HEK293 (cell line): ENCODE data around the gene DHX57.

ENCODE experiments used
- GLIS2 ChIP-seq: fragments of 450-650 bp; formaldehyde crosslinking; IDR thresholded peaks from 2 replicates; pipeline ENCODE4 v1.5.1; 2016; ENCODE audit warnings: missing biosample characterization, missing genetic modification characterization
- SP2 ChIP-seq: fragments of 450-650 bp; formaldehyde crosslinking; IDR thresholded peaks from 2 replicates; pipeline ENCODE4 v1.5.1; 2016; ENCODE audit warnings: missing biosample characterization, missing genetic modification characterization
- SP7 ChIP-seq: fragments of 450-650 bp; formaldehyde crosslinking; IDR thresholded peaks from 2 replicates; pipeline ENCODE4 v1.5.1; 2016; ENCODE audit warnings: missing biosample characterization, missing genetic modification characterization
- ZNF114 ChIP-seq: fragments of 450-650 bp; formaldehyde crosslinking; IDR thresholded peaks from 2 replicates; pipeline ENCODE4 v1.5.0; 2017; ENCODE audit warnings: missing biosample characterization, missing genetic modification characterization
- ZNF138 ChIP-seq: fragments of 450-650 bp; formaldehyde crosslinking; IDR thresholded peaks from 2 replicates; pipeline ENCODE4 v1.5.1; 2016; ENCODE audit warnings: missing biosample characterization, missing genetic modification characterization, borderline replicate concordance
- ZNF223 ChIP-seq: fragments of 450-650 bp; formaldehyde crosslinking; IDR thresholded peaks from 2 replicates; pipeline ENCODE4 v1.5.1; 2016; ENCODE audit warnings: missing biosample characterization, missing genetic modification characterization
- ZNF558 ChIP-seq: fragments of 450-650 bp; formaldehyde crosslinking; IDR thresholded peaks from 2 replicates; pipeline ENCODE4 v1.5.1; 2016; ENCODE audit warnings: missing biosample characterization, missing genetic modification characterization
- ZNF843 ChIP-seq: fragments of 450-650 bp; formaldehyde crosslinking; IDR thresholded peaks from 2 replicates; pipeline ENCODE4 v1.5.1; 2016; ENCODE audit warnings: missing biosample characterization, missing genetic modification characterization
- TF ChIP-seq, protein P1 (sequence below): fragments of 450-650 bp; formaldehyde crosslinking; IDR thresholded peaks from 2 replicates; pipeline ENCODE4 v1.5.1; 2016; ENCODE audit warnings: missing biosample characterization, missing genetic modification characterization
- TF ChIP-seq, protein P2 (sequence below): sonication (generic); formaldehyde crosslinking; IDR thresholded peaks from 2 replicates; pipeline ENCODE4 v1.8.1; 2022; ENCODE audit warnings: mild to moderate bottlenecking, moderate library complexity, missing genetic modification reagents
- TF ChIP-seq, protein P3 (sequence below): fragments of 450-650 bp; formaldehyde crosslinking; IDR thresholded peaks from 2 replicates; pipeline ENCODE4 v1.5.1; 2016; ENCODE audit warnings: missing biosample characterization, missing genetic modification characterization
- TF ChIP-seq, protein P4 (sequence below): fragments of 450-650 bp; formaldehyde crosslinking; IDR thresholded peaks from 2 replicates; pipeline ENCODE4 v1.5.1; 2016; ENCODE audit warnings: missing biosample characterization, missing genetic modification characterization
- TF ChIP-seq, protein P5 (sequence below): fragments of 450-650 bp; formaldehyde crosslinking; IDR thresholded peaks from 2 replicates; pipeline ENCODE4 v1.5.1; 2016; ENCODE audit warnings: missing biosample characterization, missing genetic modification characterization
- TF ChIP-seq, protein P6 (sequence below): fragments of 450-650 bp; formaldehyde crosslinking; IDR thresholded peaks from 2 replicates; pipeline ENCODE4 v1.5.1; 2016; ENCODE audit warnings: missing biosample characterization, missing genetic modification characterization

DNA sequence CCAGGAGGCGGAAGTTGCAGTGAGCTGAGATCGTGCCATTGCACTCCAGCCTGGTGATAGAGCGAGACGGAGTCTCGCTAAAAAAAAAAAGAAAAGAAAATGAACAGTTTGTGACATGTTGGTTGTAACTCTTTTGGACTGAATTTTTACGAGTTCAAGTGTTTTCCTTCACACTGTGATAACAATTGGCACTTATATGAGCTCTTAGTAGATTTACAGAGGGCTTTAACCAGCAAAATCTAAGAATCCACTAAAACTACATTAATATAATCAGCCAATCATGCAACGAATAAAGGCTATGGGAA, 99.9 kb downstream of the DHX57 start:
- TF ChIP-seq, protein P1, sequence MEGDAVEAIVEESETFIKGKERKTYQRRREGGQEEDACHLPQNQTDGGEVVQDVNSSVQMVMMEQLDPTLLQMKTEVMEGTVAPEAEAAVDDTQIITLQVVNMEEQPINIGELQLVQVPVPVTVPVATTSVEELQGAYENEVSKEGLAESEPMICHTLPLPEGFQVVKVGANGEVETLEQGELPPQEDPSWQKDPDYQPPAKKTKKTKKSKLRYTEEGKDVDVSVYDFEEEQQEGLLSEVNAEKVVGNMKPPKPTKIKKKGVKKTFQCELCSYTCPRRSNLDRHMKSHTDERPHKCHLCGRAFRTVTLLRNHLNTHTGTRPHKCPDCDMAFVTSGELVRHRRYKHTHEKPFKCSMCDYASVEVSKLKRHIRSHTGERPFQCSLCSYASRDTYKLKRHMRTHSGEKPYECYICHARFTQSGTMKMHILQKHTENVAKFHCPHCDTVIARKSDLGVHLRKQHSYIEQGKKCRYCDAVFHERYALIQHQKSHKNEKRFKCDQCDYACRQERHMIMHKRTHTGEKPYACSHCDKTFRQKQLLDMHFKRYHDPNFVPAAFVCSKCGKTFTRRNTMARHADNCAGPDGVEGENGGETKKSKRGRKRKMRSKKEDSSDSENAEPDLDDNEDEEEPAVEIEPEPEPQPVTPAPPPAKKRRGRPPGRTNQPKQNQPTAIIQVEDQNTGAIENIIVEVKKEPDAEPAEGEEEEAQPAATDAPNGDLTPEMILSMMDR (tag by site-specific recombination), result no peak
- TF ChIP-seq, protein P2, sequence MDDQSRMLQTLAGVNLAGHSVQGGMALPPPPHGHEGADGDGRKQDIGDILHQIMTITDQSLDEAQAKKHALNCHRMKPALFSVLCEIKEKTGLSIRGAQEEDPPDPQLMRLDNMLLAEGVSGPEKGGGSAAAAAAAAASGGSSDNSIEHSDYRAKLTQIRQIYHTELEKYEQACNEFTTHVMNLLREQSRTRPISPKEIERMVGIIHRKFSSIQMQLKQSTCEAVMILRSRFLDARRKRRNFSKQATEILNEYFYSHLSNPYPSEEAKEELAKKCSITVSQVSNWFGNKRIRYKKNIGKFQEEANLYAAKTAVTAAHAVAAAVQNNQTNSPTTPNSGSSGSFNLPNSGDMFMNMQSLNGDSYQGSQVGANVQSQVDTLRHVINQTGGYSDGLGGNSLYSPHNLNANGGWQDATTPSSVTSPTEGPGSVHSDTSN (CRISPR knock-in tag), result no peak
- TF ChIP-seq ZNF558 (tag by site-specific recombination) (no peak), ZNF223 (no peak), SP7 (tag by site-specific recombination) (no peak), ZNF843 (tag by site-specific recombination) (no peak), ZNF114 (tag by site-specific recombination) (no peak), GLIS2 (tag by site-specific recombination) (no peak), SP2 (tag by site-specific recombination) (no peak), ZNF138 (tag by site-specific recombination) (no peak)
- TF ChIP-seq, protein P3, sequence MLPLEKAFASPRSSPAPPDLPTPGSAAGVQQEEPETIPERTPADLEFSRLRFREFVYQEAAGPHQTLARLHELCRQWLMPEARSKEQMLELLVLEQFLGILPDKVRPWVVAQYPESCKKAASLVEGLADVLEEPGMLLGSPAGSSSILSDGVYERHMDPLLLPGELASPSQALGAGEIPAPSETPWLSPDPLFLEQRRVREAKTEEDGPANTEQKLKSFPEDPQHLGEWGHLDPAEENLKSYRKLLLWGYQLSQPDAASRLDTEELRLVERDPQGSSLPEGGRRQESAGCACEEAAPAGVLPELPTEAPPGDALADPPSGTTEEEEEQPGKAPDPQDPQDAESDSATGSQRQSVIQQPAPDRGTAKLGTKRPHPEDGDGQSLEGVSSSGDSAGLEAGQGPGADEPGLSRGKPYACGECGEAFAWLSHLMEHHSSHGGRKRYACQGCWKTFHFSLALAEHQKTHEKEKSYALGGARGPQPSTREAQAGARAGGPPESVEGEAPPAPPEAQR (tag by site-specific recombination), result no peak
- TF ChIP-seq, protein P4, sequence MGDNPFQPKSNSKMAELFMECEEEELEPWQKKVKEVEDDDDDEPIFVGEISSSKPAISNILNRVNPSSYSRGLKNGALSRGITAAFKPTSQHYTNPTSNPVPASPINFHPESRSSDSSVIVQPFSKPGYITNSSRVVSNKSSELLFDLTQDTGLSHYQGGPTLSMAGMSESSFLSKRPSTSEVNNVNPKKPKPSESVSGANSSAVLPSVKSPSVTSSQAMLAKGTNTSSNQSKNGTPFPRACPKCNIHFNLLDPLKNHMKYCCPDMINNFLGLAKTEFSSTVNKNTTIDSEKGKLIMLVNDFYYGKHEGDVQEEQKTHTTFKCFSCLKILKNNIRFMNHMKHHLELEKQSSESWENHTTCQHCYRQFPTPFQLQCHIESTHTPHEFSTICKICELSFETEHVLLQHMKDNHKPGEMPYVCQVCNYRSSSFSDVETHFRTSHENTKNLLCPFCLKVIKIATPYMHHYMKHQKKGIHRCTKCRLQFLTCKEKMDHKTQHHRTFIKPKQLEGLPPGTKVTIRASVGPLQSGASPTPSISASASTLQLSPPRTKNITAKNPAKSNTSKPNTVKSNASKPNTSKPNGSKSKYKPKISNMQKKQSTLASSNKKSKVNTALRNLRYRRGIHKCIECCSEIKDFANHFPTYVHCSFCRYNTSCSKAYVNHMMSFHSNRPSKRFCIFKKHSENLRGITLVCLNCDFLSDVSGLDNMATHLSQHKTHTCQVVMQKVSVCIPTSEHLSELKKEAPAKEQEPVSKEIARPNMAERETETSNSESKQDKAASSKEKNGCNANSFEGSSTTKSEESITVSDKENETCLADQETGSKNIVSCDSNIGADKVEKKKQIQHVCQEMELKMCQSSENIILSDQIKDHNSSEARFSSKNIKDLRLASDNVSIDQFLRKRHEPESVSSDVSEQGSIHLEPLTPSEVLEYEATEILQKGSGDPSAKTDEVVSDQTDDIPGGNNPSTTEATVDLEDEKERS (tag by site-specific recombination), result no peak
- TF ChIP-seq, protein P5, sequence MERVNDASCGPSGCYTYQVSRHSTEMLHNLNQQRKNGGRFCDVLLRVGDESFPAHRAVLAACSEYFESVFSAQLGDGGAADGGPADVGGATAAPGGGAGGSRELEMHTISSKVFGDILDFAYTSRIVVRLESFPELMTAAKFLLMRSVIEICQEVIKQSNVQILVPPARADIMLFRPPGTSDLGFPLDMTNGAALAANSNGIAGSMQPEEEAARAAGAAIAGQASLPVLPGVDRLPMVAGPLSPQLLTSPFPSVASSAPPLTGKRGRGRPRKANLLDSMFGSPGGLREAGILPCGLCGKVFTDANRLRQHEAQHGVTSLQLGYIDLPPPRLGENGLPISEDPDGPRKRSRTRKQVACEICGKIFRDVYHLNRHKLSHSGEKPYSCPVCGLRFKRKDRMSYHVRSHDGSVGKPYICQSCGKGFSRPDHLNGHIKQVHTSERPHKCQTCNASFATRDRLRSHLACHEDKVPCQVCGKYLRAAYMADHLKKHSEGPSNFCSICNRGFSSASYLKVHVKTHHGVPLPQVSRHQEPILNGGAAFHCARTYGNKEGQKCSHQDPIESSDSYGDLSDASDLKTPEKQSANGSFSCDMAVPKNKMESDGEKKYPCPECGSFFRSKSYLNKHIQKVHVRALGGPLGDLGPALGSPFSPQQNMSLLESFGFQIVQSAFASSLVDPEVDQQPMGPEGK (tag by site-specific recombination), result no peak
- TF ChIP-seq, protein P6, sequence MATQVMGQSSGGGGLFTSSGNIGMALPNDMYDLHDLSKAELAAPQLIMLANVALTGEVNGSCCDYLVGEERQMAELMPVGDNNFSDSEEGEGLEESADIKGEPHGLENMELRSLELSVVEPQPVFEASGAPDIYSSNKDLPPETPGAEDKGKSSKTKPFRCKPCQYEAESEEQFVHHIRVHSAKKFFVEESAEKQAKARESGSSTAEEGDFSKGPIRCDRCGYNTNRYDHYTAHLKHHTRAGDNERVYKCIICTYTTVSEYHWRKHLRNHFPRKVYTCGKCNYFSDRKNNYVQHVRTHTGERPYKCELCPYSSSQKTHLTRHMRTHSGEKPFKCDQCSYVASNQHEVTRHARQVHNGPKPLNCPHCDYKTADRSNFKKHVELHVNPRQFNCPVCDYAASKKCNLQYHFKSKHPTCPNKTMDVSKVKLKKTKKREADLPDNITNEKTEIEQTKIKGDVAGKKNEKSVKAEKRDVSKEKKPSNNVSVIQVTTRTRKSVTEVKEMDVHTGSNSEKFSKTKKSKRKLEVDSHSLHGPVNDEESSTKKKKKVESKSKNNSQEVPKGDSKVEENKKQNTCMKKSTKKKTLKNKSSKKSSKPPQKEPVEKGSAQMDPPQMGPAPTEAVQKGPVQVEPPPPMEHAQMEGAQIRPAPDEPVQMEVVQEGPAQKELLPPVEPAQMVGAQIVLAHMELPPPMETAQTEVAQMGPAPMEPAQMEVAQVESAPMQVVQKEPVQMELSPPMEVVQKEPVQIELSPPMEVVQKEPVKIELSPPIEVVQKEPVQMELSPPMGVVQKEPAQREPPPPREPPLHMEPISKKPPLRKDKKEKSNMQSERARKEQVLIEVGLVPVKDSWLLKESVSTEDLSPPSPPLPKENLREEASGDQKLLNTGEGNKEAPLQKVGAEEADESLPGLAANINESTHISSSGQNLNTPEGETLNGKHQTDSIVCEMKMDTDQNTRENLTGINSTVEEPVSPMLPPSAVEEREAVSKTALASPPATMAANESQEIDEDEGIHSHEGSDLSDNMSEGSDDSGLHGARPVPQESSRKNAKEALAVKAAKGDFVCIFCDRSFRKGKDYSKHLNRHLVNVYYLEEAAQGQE, result no peak
